ENCODE data around the gene TTC36.

The TTC36 gene

DNA sequence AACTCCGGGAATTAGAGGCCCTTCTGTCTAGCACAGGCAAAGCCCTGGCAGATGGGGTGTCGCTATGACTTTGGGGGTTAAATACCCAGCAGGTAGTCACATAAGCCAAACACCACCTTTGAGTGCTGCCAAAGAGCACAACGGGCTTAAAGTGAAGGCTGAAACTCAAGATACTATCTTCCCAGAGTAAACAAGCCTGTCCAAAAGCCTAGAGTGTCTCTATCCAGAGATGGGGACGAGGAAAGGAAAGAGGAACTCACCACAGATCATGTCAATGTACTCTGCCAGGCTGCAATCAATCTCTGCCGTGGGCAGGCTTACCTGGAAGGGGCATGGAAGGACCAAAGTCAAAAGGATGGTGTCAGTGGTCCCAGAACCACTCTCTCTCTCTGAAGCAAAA is 18.3 kb downstream of the TTC36 start:
- no peaks in the 10 kb centered on the region for H3K79me2 ChIP-seq (ENCODE audit: control insufficient read depth, low read length)
- H3K36me3 ChIP-seq (ENCODE audit: control insufficient read depth, low read length) = no peaks in the 10 kb centered on the region
- H3K4me1 ChIP-seq (ENCODE audit: control insufficient read depth, low read length) = no peaks in the 10 kb centered on the region
- no peaks in the 10 kb centered on the region for H3K27me3 ChIP-seq (ENCODE audit: control insufficient read depth, low read length)
- H3F3A ChIP-seq (ENCODE audit: control insufficient read depth, insufficient read depth) = no peaks in the 10 kb centered on the region; the same call in 1 of the 2 replicates
- no peak overlapping the region for H3K27ac ChIP-seq (ENCODE audit: low read depth, low read length)
- H4K20me1 ChIP-seq (ENCODE audit: control insufficient read depth, insufficient read depth, low read depth, low read length) = no peaks in the 10 kb centered on the region
- no peaks in the 10 kb centered on the region for H3K9me2 ChIP-seq (replicated peaks; ENCODE audit: control insufficient read depth, low read length)
- TF ChIP-seq, protein P1, sequence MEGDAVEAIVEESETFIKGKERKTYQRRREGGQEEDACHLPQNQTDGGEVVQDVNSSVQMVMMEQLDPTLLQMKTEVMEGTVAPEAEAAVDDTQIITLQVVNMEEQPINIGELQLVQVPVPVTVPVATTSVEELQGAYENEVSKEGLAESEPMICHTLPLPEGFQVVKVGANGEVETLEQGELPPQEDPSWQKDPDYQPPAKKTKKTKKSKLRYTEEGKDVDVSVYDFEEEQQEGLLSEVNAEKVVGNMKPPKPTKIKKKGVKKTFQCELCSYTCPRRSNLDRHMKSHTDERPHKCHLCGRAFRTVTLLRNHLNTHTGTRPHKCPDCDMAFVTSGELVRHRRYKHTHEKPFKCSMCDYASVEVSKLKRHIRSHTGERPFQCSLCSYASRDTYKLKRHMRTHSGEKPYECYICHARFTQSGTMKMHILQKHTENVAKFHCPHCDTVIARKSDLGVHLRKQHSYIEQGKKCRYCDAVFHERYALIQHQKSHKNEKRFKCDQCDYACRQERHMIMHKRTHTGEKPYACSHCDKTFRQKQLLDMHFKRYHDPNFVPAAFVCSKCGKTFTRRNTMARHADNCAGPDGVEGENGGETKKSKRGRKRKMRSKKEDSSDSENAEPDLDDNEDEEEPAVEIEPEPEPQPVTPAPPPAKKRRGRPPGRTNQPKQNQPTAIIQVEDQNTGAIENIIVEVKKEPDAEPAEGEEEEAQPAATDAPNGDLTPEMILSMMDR (IDR thresholded peaks at IDR 0.05; ENCODE audit: low read depth, low read length, poor library complexity, severe bottlenecking) = no peak
- TF ChIP-seq EZH2phosphoT487 (IDR thresholded peaks at IDR 0.05; ENCODE audit: borderline replicate concordance, low read length) = no peak
- H3K4me3 ChIP-seq (ENCODE audit: low read length) = no peak overlapping the region
- no peak overlapping the region for H3K4me2 ChIP-seq (ENCODE audit: low read length)
- H3K9me3 ChIP-seq (ENCODE audit: control insufficient read depth, insufficient read depth, low read length) = no peaks in the 10 kb centered on the region

DNA sequence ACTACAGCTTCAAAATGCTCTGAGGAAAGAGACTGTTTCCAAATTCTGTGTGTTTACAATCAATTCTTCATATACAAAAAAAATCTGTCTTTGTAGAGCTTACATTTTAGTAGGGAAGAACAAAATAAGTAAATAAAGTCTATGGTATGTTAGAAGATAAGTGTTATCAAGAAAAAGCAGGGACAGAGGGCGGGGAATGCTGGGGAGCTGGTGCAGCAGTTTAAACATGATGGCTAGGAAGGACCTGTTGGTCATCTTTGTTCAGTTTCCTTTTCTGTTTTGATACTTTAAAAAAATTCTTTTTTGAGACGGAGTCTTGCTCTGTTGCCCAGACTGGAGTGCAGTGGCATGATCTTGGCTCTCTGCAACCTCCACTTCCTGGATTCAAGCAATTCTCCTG is 19.9 kb downstream of the TTC36 start:
- Histone ChIP-seq H3K27me3 (ENCODE audit: control insufficient read depth, low read length) (no peaks in the 10 kb centered on the region), H3K4me3 (ENCODE audit: low read length) (no peak overlapping the region), H3K79me2 (ENCODE audit: control insufficient read depth, low read length) (no peaks in the 10 kb centered on the region), H3K9me3 (ENCODE audit: control insufficient read depth, insufficient read depth, low read length) (no peaks in the 10 kb centered on the region), H3K36me3 (ENCODE audit: control insufficient read depth, low read length) (peaks cover 6% of the 10 kb centered on the region), H3F3A (ENCODE audit: control insufficient read depth, insufficient read depth) (no peaks in the 10 kb centered on the region), H3K4me2 (ENCODE audit: low read length) (no peak overlapping the region), H4K20me1 (ENCODE audit: control insufficient read depth, insufficient read depth, low read depth, low read length) (no peaks in the 10 kb centered on the region), H3K9me2 (replicated peaks; ENCODE audit: control insufficient read depth, low read length) (no peaks in the 10 kb centered on the region), H3K27ac (ENCODE audit: low read depth, low read length) (no peak overlapping the region), H3K4me1 (ENCODE audit: control insufficient read depth, low read length) (no peaks in the 10 kb centered on the region)
- no peak for TF ChIP-seq EZH2phosphoT487 (IDR thresholded peaks at IDR 0.05; ENCODE audit: borderline replicate concordance, low read length)
- TF ChIP-seq, protein P1 (IDR thresholded peaks at IDR 0.05; ENCODE audit: low read depth, low read length, poor library complexity, severe bottlenecking) = no peak

DNA sequence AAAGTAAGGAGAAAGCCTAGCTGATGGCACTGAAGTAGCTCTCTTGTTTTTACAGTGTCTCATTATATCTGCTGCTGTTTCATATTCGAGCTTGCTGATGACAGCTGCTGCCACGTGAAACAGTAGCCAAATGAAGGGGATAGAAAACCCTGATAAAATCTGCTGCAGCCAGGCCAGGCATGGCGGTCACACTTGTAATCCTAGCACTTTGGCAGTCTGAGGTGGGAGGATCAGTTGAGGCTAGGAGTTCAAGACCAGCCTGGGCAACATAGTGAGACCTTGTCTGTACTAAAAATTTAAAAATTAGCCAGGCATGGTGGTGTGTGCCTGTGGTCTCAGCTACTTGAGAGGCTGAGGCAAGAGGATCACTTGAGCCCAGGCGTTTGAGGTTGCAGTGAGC is 25.1 kb downstream of the TTC36 start:
- no peaks in the 10 kb centered on the region for H3K9me2 ChIP-seq (replicated peaks; ENCODE audit: control insufficient read depth, low read length)
- H3K4me2 ChIP-seq (ENCODE audit: low read length) = no peak overlapping the region
- H3K4me3 ChIP-seq (ENCODE audit: low read length) = no peak overlapping the region
- no peaks in the 10 kb centered on the region for H3F3A ChIP-seq (ENCODE audit: control insufficient read depth, insufficient read depth)
- H3K27ac ChIP-seq (ENCODE audit: low read depth, low read length) = no peak overlapping the region
- H3K27me3 ChIP-seq (ENCODE audit: control insufficient read depth, low read length) = no peaks in the 10 kb centered on the region
- H3K4me1 ChIP-seq (ENCODE audit: control insufficient read depth, low read length) = no peaks in the 10 kb centered on the region
- H3K9me3 ChIP-seq (ENCODE audit: control insufficient read depth, insufficient read depth, low read length) = no peaks in the 10 kb centered on the region
- peaks cover 21% of the 10 kb centered on the region for H3K36me3 ChIP-seq (ENCODE audit: control insufficient read depth, low read length)
- H3K79me2 ChIP-seq (ENCODE audit: control insufficient read depth, low read length) = no peaks in the 10 kb centered on the region
- TF ChIP-seq EZH2phosphoT487 (IDR thresholded peaks at IDR 0.05; ENCODE audit: borderline replicate concordance, low read length) = no peak
- TF ChIP-seq, protein P1 (IDR thresholded peaks at IDR 0.05; ENCODE audit: low read depth, low read length, poor library complexity, severe bottlenecking) = no peak
- no peaks in the 10 kb centered on the region for H4K20me1 ChIP-seq (ENCODE audit: control insufficient read depth, insufficient read depth, low read depth, low read length)

Measured in DOHH2 (cell line).